ENCODE results near the gene RNF20.
"Not testable (repeated sequence)": the region's sequence is repeated elsewhere in the genome, so short reads cannot be mapped to it uniquely, and the experiment has no call there.

RNF20 gene

DNA sequence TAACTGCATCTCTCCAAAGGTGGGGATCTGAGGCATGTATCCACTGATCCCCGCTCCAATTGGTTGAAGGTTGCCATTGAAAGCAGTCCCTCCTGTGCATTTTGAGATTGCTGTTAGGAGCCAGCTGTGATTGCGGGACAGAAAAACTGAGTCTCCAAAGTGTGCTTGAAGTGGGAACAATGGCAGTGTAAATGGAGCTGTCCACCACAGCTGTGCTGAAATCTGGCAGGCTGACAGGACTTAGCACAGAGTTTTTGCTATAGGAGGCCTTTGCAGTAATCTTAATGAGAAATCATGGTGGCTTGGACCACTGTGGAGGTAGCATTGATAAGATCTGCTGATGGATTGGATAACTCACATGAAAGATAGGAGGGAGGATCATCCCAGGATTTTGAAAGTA, 3.3 kb downstream of the RNF20 start:
- DNase-seq (ENCODE audit: low spot score) = no peak

GRCh38 chr9:101540069-101540468, 6.4 kb downstream of the RNF20 start:
- DNase-seq (ENCODE audit: low spot score) = no peak

DNA sequence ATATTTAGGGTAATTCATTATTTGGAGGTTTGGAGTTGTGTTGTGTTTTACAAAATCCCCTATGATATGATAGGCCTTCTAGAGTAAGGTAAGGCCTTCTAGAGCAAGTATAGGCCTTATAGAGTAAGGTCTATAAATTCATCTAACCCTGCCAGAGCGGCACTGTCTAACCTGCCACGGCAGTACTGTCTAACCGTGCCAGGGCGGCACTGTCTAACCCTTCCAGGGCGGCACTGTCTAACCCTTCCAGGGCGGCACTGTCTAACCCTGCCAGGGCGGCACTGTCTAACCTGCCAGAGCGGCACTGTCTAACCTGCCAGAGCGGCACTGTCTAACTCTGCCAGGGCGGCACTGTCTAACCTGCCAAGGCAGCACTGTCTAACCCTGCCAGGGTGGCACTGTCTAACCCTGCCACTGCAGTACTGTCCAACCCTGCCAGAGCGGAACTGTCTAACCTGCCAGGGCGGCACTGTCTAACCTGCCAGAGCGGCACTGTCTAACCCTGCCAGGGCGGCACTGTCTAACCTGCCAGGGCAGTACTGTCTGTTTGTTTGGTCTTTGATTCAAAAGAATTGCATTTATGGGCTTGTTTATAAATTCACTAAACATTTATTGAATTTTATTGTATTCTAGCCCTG, 9.6 kb downstream of the RNF20 start:
- no peak for DNase-seq (ENCODE audit: low spot score)

- DNase-seq (ENCODE audit: low spot score) = not testable (repeated sequence)
Measured at GRCh38 chr9:101549472-101550098, 15.9 kb downstream of the RNF20 start.

- no peak for DNase-seq (ENCODE audit: low spot score)
Measured at GRCh38 chr9:101561740-101562139, 28.1 kb downstream of the RNF20 start.

- no peak for DNase-seq (ENCODE audit: low spot score)
Measured at GRCh38 chr9:101562966-101563365, 29.3 kb downstream of the RNF20 start.

DNA sequence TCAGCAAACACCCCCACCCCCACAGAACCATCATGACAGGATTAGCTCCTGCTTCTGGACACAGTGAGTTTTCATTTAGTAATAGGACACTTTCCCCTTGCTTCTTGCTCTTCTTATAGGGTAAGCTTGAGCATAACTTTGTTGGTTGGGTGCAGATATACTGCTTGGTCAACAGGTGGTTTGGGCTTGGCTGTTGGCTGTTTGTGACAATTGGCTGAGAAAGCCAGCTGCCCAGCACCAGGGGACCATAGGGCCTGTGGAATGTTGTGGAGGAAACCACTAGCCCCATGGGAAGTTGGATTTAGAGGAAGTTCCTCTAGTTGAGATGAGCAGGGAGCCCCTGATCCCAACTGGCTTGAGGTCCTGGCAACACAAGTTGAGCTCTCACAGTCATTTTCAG, 30.6 kb downstream of the RNF20 start:
- no peak for DNase-seq (ENCODE audit: low spot score)

- DNase-seq (ENCODE audit: low spot score) = no peak
Measured at GRCh38 chr9:101566904-101567724, 33.5 kb downstream of the RNF20 start.

- no peak for DNase-seq (ENCODE audit: low spot score)
Measured at GRCh38 chr9:101567725-101568350, 34.2 kb downstream of the RNF20 start.

DNA sequence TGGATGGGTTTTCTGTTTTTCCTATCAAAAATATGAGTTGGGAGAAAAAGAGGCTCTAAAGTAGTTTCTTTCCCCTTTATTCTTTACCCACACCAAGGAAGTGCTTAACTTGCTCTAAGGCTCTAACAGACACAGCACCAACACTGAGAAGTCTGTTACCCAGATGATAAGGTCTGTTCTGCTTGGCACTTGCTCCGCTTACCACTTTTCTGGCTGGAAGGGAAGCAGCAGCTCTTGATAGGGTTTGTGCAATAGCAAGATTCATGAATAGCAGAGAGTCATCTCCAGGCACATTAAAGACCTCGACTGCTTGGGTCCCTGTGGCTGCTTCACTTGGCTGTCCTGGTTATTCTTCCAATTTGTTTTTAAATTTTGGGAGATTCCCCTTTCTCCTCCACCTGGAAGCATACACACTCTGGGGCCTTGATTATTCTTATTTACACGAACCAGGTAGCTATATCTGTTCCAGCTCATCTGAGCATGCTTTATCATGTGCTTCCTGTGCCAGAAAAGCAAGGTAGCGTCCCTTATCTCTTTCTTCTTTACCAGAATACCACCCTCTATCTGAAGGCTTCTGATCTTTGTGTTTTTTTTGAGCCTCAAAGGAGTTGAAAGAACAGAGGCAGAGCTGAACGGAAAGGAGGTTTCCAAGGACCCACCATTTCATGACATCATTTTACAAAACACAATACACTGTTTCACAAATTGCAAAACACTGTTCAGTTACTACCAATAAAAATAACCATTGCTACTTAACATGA, 36.3 kb downstream of the RNF20 start:
- no peak for DNase-seq (ENCODE audit: low spot score)

DNA sequence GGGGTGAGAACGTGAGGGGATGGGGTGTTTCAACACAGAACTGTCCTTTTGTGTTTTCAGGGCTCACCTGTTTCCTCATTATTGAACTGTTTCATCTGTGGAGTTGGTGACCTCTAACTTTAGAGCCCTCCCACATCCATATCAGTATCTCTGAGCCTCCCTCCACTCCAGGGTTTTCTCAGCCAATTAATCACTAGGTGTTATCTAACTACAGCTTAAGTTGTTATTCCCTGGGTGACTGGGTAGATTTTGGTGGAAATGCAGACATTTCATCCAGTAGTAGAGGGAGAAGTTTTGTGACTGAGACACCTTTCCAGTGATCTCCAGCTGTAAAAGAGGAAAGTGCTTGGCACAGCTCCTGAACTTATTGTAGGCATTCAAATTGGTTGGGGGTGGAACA, 37.5 kb downstream of the RNF20 start:
- DNase-seq (ENCODE audit: low spot score) = no peak

DNA sequence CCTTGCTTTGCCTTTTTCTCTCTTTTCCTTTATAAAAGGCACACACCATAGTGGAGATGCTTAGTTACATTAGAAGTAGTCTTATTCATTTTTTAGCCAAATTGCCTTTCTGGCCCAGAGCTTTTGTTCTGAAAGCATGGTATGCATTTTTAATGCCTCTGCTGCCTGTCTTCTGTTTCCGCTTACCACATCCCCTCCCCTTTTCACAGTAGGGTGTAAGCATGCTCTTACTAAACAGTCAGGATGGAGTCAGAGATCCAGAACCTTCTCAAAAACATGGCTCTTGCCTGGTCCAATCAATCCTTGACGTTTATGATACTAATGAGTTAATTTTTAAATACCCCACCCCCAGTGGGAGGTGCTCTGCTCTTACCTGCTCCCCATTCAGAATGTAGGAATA, 38.7 kb downstream of the RNF20 start:
- no peak for DNase-seq (ENCODE audit: low spot score)

- DNase-seq (ENCODE audit: low spot score) = no peak
Measured at GRCh38 chr9:101574731-101575333, 41.2 kb downstream of the RNF20 start.

- no peak for DNase-seq (ENCODE audit: low spot score)
Measured at GRCh38 chr9:101578378-101578777, 44.7 kb downstream of the RNF20 start.

- DNase-seq (ENCODE audit: low spot score) = no peak
Measured at GRCh38 chr9:101579711-101580545, 46.3 kb downstream of the RNF20 start.

DNA sequence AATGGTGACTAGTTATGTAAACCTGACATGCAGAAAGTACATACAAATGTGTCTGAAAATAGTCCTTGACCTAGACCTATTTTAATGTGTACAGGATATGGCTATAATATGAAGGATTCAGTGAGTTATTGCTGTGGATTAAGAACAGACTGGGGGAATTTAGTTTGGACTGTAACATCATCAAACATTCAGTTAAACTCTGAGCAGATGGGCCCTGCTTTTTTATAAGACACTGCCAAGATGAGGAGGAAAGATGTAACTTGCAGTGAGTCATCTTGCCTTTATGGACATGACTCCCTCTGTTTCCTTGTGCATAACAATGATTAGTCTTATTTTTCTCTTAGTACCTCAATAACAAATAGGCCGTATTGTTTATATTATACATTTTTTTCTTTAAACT, 48.9 kb downstream of the RNF20 start:
- no peak for DNase-seq (ENCODE audit: low spot score)

- no peak for DNase-seq (ENCODE audit: low spot score)
Measured at GRCh38 chr9:101585740-101586139, 52.1 kb downstream of the RNF20 start.

DNA sequence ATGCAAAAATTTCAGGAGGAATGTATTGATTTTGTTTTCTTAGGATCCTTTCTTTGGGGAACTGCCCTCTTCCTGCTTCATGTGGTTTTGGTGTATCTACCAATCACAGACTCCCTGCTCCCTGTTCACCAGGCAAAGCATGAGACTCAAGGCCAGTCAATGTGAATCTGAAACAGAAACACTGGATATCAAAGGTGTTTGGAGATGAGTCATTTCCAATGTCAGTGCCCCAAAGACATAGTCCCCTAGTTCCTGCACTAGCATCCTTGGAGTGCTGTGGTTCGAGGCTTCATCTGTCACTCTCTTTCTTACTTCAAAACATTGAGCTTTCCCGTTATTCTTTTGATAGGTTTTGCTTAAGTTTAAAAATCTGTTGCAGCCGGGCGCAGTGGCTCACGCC, 53.0 kb downstream of the RNF20 start:
- no peak for DNase-seq (ENCODE audit: low spot score)

GRCh38 chr9:101587332-101588043, 53.8 kb downstream of the RNF20 start:
- no peak for DNase-seq (ENCODE audit: low spot score)

DNA sequence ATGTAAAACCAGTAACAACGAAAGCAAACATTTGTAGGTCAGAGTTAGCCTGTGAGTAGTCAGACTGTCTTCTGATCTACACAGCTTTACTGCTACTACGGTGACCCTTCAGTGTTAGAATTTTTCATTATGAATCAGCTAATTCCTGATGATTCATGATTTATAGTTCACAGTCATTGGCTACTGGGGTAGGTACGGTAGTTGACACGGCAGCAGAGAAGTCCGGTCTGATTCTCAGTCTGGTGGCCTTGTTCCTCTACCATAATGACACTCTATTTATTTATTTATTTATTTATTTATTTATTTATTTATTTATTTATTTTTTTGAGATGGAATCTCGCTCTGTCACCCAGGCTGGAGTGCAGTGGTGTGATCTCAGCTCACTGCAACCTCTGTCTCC, 56.4 kb downstream of the RNF20 start:
- DNase-seq (ENCODE audit: low spot score) = not testable (repeated sequence)
